Naive thymus-derived CD4-positive, alpha-beta T cell (primary cell): Measurements from ENCODE around the gene SOX2. TPM values are rescaled to one million over a fixed set of nuclear protein-coding genes. Genes with fewer than 3 reads are reported as not detected.

Experiments
- ATAC-seq: fragments of 150-1000 bp; cut with Tn5 transposase; 2 replicates; pipeline ENCODE4 v1.10.0; 2021; ENCODE audit warnings: mild to moderate bottlenecking, moderate library complexity
- CTCF ChIA-PET: fragments of 350-600 bp; sonication (Branson Sonifier 250); formaldehyde crosslinking; loops from one replicate; lab custom pipeline; 2021; ENCODE audit warnings: antibody characterized with exemption; lab: Charles Lee
- POLR2A ChIA-PET: fragments of 350-600 bp; sonication (Branson Sonifier 250); formaldehyde crosslinking; loops from one replicate; lab custom pipeline; 2021; ENCODE audit warnings: antibody characterized with exemption, inconsistent platforms; lab: Charles Lee
- DNase-seq, 9 donors: peaks; one replicate each; pipeline versions ENCODE4 v3.0.0 to v3.0.0-alpha.2; 2020 to 2022; ENCODE audit warnings: mixed read lengths in 1 of 9
- H3K27ac ChIP-seq: one replicate; pipeline ENCODE4 v1.7.0; 2013; ENCODE audit warnings: mild to moderate bottlenecking, low read depth, low read length, moderate library complexity
- H3K27me3 ChIP-seq, 2 donors: one replicate each; pipeline ENCODE4 v1.7.0; 2013; ENCODE audit warnings: low read length in 2 of 2, mild to moderate bottlenecking in 2 of 2, moderate library complexity in 2 of 2; ENCODE audit not compliant: control insufficient read depth in 2 of 2, insufficient read depth in 2 of 2
- H3K36me3 ChIP-seq, 3 experiments: 1 replicate in 2 of 3; 2 replicates in 1 of 3; pipeline ENCODE4 v1.7.0; 2013; ENCODE audit warnings: low read length in 3 of 3, mild to moderate bottlenecking in 3 of 3, moderate library complexity in 1 of 3; ENCODE audit not compliant: insufficient read depth in 3 of 3, control insufficient read depth in 2 of 3
- H3K4me1 ChIP-seq, 2 donors: one replicate each; pipeline ENCODE4 v1.7.0; 2013; ENCODE audit warnings: low read length in 2 of 2, mild to moderate bottlenecking in 2 of 2, moderate library complexity in 1 of 2; ENCODE audit not compliant: control insufficient read depth in 2 of 2, insufficient read depth in 2 of 2
- H3K4me3 ChIP-seq: 2 replicates; pipeline ENCODE4 v1.7.0; 2013; ENCODE audit warnings: mild to moderate bottlenecking, low read length
- H3K9me3 ChIP-seq, 3 experiments: 1 replicate in 2 of 3; 2 replicates in 1 of 3; pipeline ENCODE4 v1.7.0; 2013; ENCODE audit warnings: low read length in 3 of 3; ENCODE audit not compliant: control insufficient read depth in 2 of 3
- H3K27ac Mint-ChIP-seq, 9 donors: one replicate each; pipeline ENCODE4 v1.8.0; 2020 to 2022; ENCODE audit warnings: mixed read lengths in 9 of 9, mild to moderate bottlenecking in 8 of 9, moderate library complexity in 5 of 9, inconsistent platforms in 2 of 9
- H3K27me3 Mint-ChIP-seq, 5 donors: one replicate each; pipeline ENCODE4 v1.8.0; 2021 to 2022; ENCODE audit warnings: mixed read lengths in 5 of 5, mild to moderate bottlenecking in 1 of 5
- H3K36me3 Mint-ChIP-seq, 5 donors: one replicate each; pipeline ENCODE4 v1.8.0; 2020 to 2022; ENCODE audit warnings: mixed read lengths in 5 of 5, mild to moderate bottlenecking in 3 of 5, inconsistent platforms in 1 of 5
- H3K4me1 Mint-ChIP-seq, 7 donors: one replicate each; pipeline ENCODE4 v1.8.0; 2020 to 2022; ENCODE audit warnings: mixed read lengths in 7 of 7, mild to moderate bottlenecking in 3 of 7, inconsistent platforms in 1 of 7
- H3K4me3 Mint-ChIP-seq, 10 donors: one replicate each; pipeline ENCODE4 v1.8.0; 2020 to 2022; ENCODE audit warnings: mild to moderate bottlenecking in 10 of 10, mixed read lengths in 10 of 10, moderate library complexity in 6 of 10, inconsistent platforms in 2 of 10
- H3K9me3 Mint-ChIP-seq, 11 donors: one replicate each; pipeline ENCODE4 v1.8.0; 2020 to 2022; ENCODE audit warnings: mixed read lengths in 11 of 11, mild to moderate bottlenecking in 4 of 11, inconsistent platforms in 1 of 11, moderate library complexity in 1 of 11
- intact Hi-C, 2 donors: fragments of 100-400 bp; cut with micrococcal nuclease; formaldehyde crosslinking; loops; one replicate each; pipeline ENCODE4 v1.15.1; 2023
- polyA plus RNA-seq, 2 donors: library from polyadenylated mRNA; unstranded; fragments of 300-500 nt; fragmentation: Illumina TruSeq; gene quantifications; one replicate each; pipeline ENCODE4 v1.2.3, GENCODE V29; 2021
- total RNA-seq, 6 experiments: library from RNA in 5 of 6; stranded (reverse) in 5 of 6; gene quantifications; 1 replicate in 5 of 6; 2 replicates in 1 of 6; pipeline ENCODE4 v1.2.3 and lab custom pipeline; 2021 to 2026

The SOX2 gene
- total and polyA plus RNA-seq, 7 experiments from 2014 or later: not detected

DNA sequence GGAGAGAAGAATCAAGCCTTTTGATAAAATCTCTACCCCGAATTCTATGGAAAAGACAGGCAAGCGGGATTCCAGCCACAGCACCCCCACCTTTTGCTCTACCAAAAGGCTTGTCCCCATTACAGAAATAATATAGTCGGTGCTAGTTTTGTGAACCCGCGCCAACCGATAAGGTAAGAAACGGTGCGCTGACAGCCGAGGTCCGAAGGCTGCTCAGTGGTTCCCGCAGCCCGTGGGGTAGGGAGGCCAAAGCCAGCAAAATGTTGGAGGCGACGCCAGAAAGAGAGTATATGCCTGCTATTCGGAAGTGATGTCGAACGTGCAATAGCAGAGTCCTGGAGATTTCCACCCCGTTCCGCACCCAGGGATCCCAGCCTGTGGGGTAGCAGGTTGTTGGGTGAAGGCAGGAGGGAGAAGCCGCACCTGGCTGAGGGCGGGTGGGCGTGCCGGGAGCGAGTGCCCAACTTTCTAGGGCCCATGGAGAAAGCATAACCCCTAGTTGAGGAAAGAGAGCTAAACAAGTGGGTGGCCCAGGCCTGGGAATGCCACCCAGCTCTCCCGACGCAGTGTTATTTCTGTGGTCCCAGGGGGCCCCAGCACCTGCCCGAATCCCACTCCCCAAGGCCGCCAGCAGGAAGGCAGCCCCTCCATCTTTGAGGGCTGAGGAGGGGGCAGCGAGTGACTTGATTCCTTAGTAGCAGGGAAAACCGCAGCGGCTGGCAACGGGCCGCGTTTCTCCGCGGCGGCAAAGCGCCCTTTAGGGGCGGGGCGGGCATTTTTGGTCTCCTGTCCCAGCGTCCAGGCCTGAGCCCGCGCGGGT lies 7.9 kb upstream of the SOX2 start:
- Histone ChIP-seq H3K27ac (no peak overlapping the region), H3K27me3 (peaks cover 3 to 27% of the 10 kb centered on the region in 2 donors), H3K9me3 (peaks cover 0 to 4% (median 0%) of the 10 kb centered on the region in 3 experiments), H3K4me1 (peaks cover 7 to 9% of the 10 kb centered on the region in 2 donors), H3K36me3 (no peaks in the 10 kb centered on the region), H3K4me3 (no peak overlapping the region)
- DNase-seq (no peak), ATAC-seq (no peak)
- peaks cover 0 to 65% (median 22%) of the 10 kb centered on the region in 11 donors for H3K9me3 Mint-ChIP-seq
- H3K27me3 Mint-ChIP-seq: peaks cover 88 to 93% (median 89%) of the 10 kb centered on the region in 5 donors
- H3K4me3 Mint-ChIP-seq: peak overlapping the region in 2 of 10 donors; percentile 30 to 35
- peak overlapping the region in 2 of 9 donors; percentile 47 to 65 for H3K27ac Mint-ChIP-seq
- ChIA-PET CTCF (no interaction called here), POLR2A (no interaction called here)
- intact Hi-C loops: loop anchor here in 1 of 2 donors (1.0 to 5.0 kb wide), 2 partner anchors 8 to 492 kb away; no protein-coding TSS in a partner anchor
- H3K4me1 Mint-ChIP-seq: peaks cover 6 to 29% (median 22%) of the 10 kb centered on the region in 7 donors
- H3K36me3 Mint-ChIP-seq: peaks cover 0 to 12% (median 3%) of the 10 kb centered on the region in 5 donors

DNA sequence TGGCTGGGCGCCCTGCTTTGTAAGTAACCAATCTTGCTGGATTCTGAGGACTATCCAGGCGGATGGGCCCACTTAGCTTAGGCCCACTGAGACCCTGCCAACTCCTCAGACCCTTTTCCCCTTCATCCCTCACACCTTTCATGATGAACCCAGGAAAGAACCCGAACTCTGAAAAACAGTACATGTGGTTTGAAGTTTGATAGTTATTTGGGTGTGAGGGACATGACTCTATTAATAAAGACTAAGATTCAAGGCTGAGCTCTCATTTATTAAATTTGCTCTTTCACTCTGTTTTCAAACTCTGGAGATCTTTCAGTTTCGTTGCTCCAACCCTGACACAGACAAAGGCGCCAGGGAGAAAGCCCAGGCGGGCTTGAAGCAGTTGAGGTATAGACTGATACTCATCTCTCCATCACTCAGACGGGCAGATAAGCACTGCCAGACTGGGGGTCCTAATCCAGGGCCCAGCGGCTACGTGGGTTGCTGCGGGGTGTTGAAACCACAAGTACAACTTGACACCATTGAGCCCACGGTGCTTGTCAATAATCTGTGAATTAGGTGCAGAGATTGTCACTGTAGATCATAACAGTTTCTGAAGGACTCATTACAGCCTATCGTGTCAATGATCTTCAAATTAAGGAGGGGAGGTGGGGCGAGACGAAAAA lies 7.2 kb upstream of the SOX2 start:
- H3K36me3 ChIP-seq: no peaks in the 10 kb centered on the region
- Mint-ChIP-seq H3K9me3 (peaks cover 0 to 59% (median 19%) of the 10 kb centered on the region in 11 donors), H3K36me3 (peaks cover 0 to 12% (median 3%) of the 10 kb centered on the region in 5 donors), H3K27ac (no peak overlapping the region), H3K4me1 (peaks cover 8 to 30% (median 22%) of the 10 kb centered on the region in 7 donors), H3K27me3 (peaks cover 85 to 90% (median 88%) of the 10 kb centered on the region in 5 donors), H3K4me3 (peak overlapping the region in 1 of 10 donors; percentile 23)
- intact Hi-C loops: loop anchor here in 1 of 2 donors (5.0 kb wide), 1 partner anchor 492 kb away; no protein-coding TSS in a partner anchor
- H3K27ac ChIP-seq: no peak overlapping the region
- H3K4me3 ChIP-seq: no peak overlapping the region
- ChIA-PET POLR2A (no interaction called here), CTCF (no interaction called here)
- ATAC-seq (no peak), DNase-seq (no peak)
- peaks cover 7 to 9% of the 10 kb centered on the region in 2 donors for H3K4me1 ChIP-seq
- H3K9me3 ChIP-seq: peaks cover 0 to 4% (median 0%) of the 10 kb centered on the region in 3 experiments
- H3K27me3 ChIP-seq: peaks cover 3 to 33% of the 10 kb centered on the region in 2 donors

DNA sequence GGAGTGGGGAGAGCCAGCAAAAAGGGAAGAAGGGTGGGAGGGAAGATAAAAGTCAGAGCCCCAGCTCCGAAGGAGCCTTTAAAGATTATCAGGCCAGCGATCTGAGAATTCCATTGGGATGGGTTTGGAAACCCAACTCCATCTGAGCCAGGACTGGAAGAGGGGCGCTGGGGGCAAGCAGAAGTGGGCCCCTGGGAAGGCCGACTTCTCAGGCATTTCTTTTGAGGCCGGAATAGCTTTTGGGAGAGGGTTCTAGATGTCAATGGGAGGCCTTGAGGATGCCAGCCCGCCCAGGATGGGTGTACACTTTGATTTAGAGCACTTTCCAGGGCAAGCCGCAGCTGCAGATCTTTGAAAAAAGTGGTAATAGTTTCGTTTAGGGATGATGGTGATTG lies 6.6 kb upstream of the SOX2 start:
- peaks cover 0 to 4% (median 0%) of the 10 kb centered on the region in 3 experiments for H3K9me3 ChIP-seq
- H3K27me3 ChIP-seq: peaks cover 8 to 37% of the 10 kb centered on the region in 2 donors
- no peak overlapping the region for H3K27ac Mint-ChIP-seq
- no peak overlapping the region for H3K4me3 ChIP-seq
- peaks cover 7 to 8% of the 10 kb centered on the region in 2 donors for H3K4me1 ChIP-seq
- H3K4me1 Mint-ChIP-seq: peaks cover 11 to 33% (median 24%) of the 10 kb centered on the region in 7 donors
- H3K36me3 Mint-ChIP-seq: peaks cover 0 to 17% (median 3%) of the 10 kb centered on the region in 5 donors
- H3K4me3 Mint-ChIP-seq: no peak overlapping the region
- DNase-seq (no peak), ATAC-seq (no peak)
- no peaks in the 10 kb centered on the region for H3K36me3 ChIP-seq
- ChIA-PET POLR2A (no interaction called here), CTCF (no interaction called here)
- H3K27me3 Mint-ChIP-seq: peaks cover 84 to 90% (median 86%) of the 10 kb centered on the region in 5 donors
- H3K9me3 Mint-ChIP-seq: peaks cover 0 to 59% (median 16%) of the 10 kb centered on the region in 11 donors
- intact Hi-C loops: no loop called here
- H3K27ac ChIP-seq: no peak overlapping the region

DNA sequence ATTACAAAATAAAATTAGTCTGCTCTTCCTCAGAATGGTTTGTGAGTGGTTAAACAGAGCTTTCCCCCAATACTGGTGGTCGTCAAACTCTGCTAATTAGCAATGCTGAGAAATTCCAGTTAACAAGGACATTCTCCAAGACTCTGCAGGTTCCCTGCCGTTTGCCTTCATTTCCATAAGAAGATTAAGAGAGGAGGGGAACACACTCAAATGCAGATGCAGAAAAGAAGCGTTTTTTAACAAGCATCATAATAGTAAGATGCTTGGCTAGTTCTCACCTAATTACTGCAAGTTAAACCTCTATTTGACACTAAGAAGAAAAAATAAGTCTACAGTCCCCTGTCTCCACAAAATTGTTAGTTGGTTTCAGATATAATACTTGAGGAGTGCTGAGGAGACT lies 3.7 kb upstream of the SOX2 start:
- Histone ChIP-seq H3K4me3 (no peak overlapping the region), H3K36me3 (no peaks in the 10 kb centered on the region), H3K9me3 (peaks cover 0 to 4% (median 0%) of the 10 kb centered on the region in 3 experiments), H3K27me3 (peaks cover 12 to 51% of the 10 kb centered on the region in 2 donors), H3K4me1 (peaks cover 0 to 6% of the 10 kb centered on the region in 2 donors), H3K27ac (no peak overlapping the region)
- ATAC-seq (no peak), DNase-seq (no peak)
- Mint-ChIP-seq H3K36me3 (peaks cover 0 to 14% (median 3%) of the 10 kb centered on the region in 5 donors), H3K27me3 (peaks cover 57 to 67% (median 63%) of the 10 kb centered on the region in 5 donors), H3K9me3 (peaks cover 0 to 32% (median 6%) of the 10 kb centered on the region in 11 donors), H3K4me1 (peaks cover 5 to 19% (median 13%) of the 10 kb centered on the region in 7 donors), H3K27ac (no peak overlapping the region), H3K4me3 (no peak overlapping the region)
- CTCF ChIA-PET: no interaction called here
- intact Hi-C loops: loop anchor here in 1 of 2 donors (2.0 kb wide), 2 partner anchors 551 to 783 kb away; no protein-coding TSS in a partner anchor
- POLR2A ChIA-PET: no interaction called here

DNA sequence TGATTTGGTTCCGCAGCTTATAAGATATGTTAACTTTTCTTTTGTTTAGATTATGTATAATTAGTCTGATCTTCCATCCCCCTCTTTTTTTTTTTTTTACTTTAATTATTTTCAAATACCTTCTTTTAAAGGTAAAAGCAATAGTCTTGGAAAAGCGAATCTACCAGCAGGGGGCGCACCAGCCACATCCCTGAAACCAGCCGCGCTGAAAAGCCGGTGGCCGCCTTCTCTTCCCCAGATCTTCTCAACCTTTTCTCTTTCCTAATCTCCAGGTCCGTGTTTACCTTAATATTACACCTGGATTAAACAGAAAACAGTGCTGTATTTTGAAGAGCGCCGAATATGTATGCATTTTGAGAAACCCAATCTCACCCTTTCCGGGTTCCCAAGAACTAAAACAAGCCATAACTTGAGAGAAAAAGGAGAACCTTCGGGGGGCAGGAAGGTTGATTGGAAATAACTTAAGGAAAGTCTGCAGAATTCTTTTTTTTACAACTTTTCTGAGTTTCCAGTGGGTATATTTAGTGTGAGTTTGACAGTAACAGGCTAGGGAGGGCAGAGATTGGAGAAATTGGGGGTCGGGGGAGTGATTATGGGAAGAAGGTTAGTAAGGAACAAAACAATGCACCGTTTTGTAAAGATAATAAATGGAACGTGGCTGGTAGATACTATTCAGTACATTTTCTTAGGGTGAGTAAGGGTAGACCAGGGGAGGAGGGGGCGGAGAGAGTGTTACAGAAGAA lies 2.0 kb upstream of the SOX2 start:
- CTCF ChIA-PET: no interaction called here
- no peak overlapping the region for H3K4me3 ChIP-seq
- POLR2A ChIA-PET: no interaction called here
- H3K27me3 ChIP-seq: peaks cover 12 to 46% of the 10 kb centered on the region in 2 donors
- no peaks in the 10 kb centered on the region for H3K9me3 ChIP-seq
- Mint-ChIP-seq H3K27me3 (peaks cover 56 to 70% (median 66%) of the 10 kb centered on the region in 5 donors), H3K4me1 (peaks cover 5 to 12% (median 8%) of the 10 kb centered on the region in 7 donors), H3K4me3 (peak overlapping the region in 8 of 10 donors; percentile 18 to 72 (median 48)), H3K27ac (peak overlapping the region in 1 of 9 donors; percentile 86), H3K36me3 (peaks cover 0 to 11% (median 0%) of the 10 kb centered on the region in 5 donors), H3K9me3 (peaks cover 0 to 37% (median 17%) of the 10 kb centered on the region in 11 donors)
- no peaks in the 10 kb centered on the region for H3K36me3 ChIP-seq
- peak in 3 of 9 donors; percentile 26 to 67 (median 35) for DNase-seq
- no peak for ATAC-seq
- H3K4me1 ChIP-seq: peaks cover 0 to 6% of the 10 kb centered on the region in 2 donors
- intact Hi-C loops: loop anchor here in 1 of 2 donors (1.0 to 2.0 kb wide), 4 partner anchors 18 to 974 kb away; no protein-coding TSS in a partner anchor
- H3K27ac ChIP-seq: no peak overlapping the region
